Cardiac muscle cell (in vitro differentiated cells and primary cell): Measurements from ENCODE around the gene GNPAT. TPM values are rescaled to one million over a fixed set of nuclear protein-coding genes. Genes with fewer than 3 reads are reported as not detected.

Source experiments
- DNase-seq, 2 donors: peaks; one replicate each; pipeline versions ENCODE4 v3.0.0 to v3.0.0-alpha.2; 2010 to 2017; ENCODE audit warnings: low read depth in 1 of 2, low spot score in 1 of 2
- H3K27ac ChIP-seq: fragments of 200-600 bp; sonication (generic); 2 replicates; pipeline ENCODE4 v1.5.1; 2016
- H3K27me3 ChIP-seq: fragments of 200-600 bp; sonication (generic); 2 replicates; pipeline ENCODE4 v1.6.0; 2016; ENCODE audit warnings: control low read depth
- H3K36me3 ChIP-seq: fragments of 200-600 bp; sonication (generic); 2 replicates; pipeline ENCODE4 v1.5.1; 2016; ENCODE audit warnings: control low read depth
- H3K4me1 ChIP-seq: fragments of 200-600 bp; sonication (generic); 2 replicates; pipeline ENCODE4 v1.8.1; 2017; ENCODE audit warnings: low read depth, mild to moderate bottlenecking, mixed run types
- H3K4me3 ChIP-seq: fragments of 200-600 bp; sonication (generic); 2 replicates; pipeline ENCODE4 v1.5.1; 2016; ENCODE audit warnings: mild to moderate bottlenecking
- H3K9me3 ChIP-seq: fragments of 200-600 bp; sonication (generic); 2 replicates; pipeline ENCODE4 v1.5.1; 2017; ENCODE audit warnings: low read depth, mild to moderate bottlenecking, control low read depth
- CTCF ChIP-seq: IDR thresholded peaks from 2 replicates; pipeline ENCODE4 v1.5.1; 2012; ENCODE audit warnings: low read depth, mild to moderate bottlenecking, low read length
- polyA plus RNA-seq: library from polyadenylated mRNA; unstranded; fragments of >200 nt; fragmentation: Nextera tagmentation; extraction: Ambion mirVana; gene quantifications from 2 replicates; pipeline ENCODE4 v1.2.1, GENCODE V29; 2016
- total RNA-seq: library from RNA; depleted of rRNA; stranded (reverse); fragments of >200 nt; gene quantifications from 2 replicates; pipeline ENCODE4 v1.2.3, GENCODE V29; 2016

Gene GNPAT
- 36.5 and 41.1 TPM in 2 replicates for total RNA-seq
- polyA plus RNA-seq: 61.6 and 63.6 TPM in 2 replicates

GRCh38 chr1:231240883-231241735 is at the start of gene GNPAT:
Gene GNPAT (plus strand): TSS chr1:231241212. CDS start chr1:231241379, 167 bp downstream.
- DNase-seq: peak; percentile 87 to 90
- Histone ChIP-seq H3K36me3 (peaks cover 13% of the 10 kb centered on the region), H3K4me1 (peaks cover 8% of the 10 kb centered on the region), H3K27me3 (no peaks in the 10 kb centered on the region), H3K27ac (peak within 1 kb of the TSS; percentile 70), H3K4me3 (peak within 1 kb of the TSS; percentile 56), H3K9me3 (no peaks in the 10 kb centered on the region)
- TF ChIP-seq CTCF: no peak

GRCh38 chr1:231192620-231193163 is 48.3 kb upstream of the GNPAT start:
- peaks cover 3% of the 10 kb centered on the region for H3K4me1 ChIP-seq
- H3K27me3 ChIP-seq: no peaks in the 10 kb centered on the region
- TF ChIP-seq CTCF: no peak
- H3K4me3 ChIP-seq: no peak overlapping the region
- no peak overlapping the region for H3K27ac ChIP-seq
- no peaks in the 10 kb centered on the region for H3K9me3 ChIP-seq
- no peaks in the 10 kb centered on the region for H3K36me3 ChIP-seq
- peak in 1 of 2 donors; percentile 73 for DNase-seq

GRCh38 chr1:231193710-231194340 is 47.2 kb upstream of the GNPAT start:
- Histone ChIP-seq H3K4me1 (peaks cover 3% of the 10 kb centered on the region), H3K36me3 (no peaks in the 10 kb centered on the region), H3K27me3 (peaks cover 2% of the 10 kb centered on the region), H3K27ac (no peak overlapping the region), H3K4me3 (no peak overlapping the region), H3K9me3 (no peaks in the 10 kb centered on the region)
- TF ChIP-seq CTCF: no peak
- no peak for DNase-seq

GRCh38 chr1:231194476-231194842 is 46.6 kb upstream of the GNPAT start:
- H3K9me3 ChIP-seq: no peaks in the 10 kb centered on the region
- no peak overlapping the region for H3K27ac ChIP-seq
- peaks cover 3% of the 10 kb centered on the region for H3K4me1 ChIP-seq
- H3K36me3 ChIP-seq: no peaks in the 10 kb centered on the region
- no peak for DNase-seq
- H3K4me3 ChIP-seq: no peak overlapping the region
- peaks cover 9% of the 10 kb centered on the region for H3K27me3 ChIP-seq
- TF ChIP-seq CTCF: no peak

GRCh38 chr1:231194843-231195516 is 46.0 kb upstream of the GNPAT start:
- Histone ChIP-seq H3K27me3 (peaks cover 14% of the 10 kb centered on the region), H3K27ac (no peak overlapping the region), H3K4me3 (no peak overlapping the region), H3K4me1 (peaks cover 3% of the 10 kb centered on the region), H3K9me3 (no peaks in the 10 kb centered on the region), H3K36me3 (no peaks in the 10 kb centered on the region)
- no peak for TF ChIP-seq CTCF
- peak in 1 of 2 donors; percentile 12 for DNase-seq
